HepG2 (cell line): ENCODE measurements around the gene DRC3. TPM values are rescaled to one million over a fixed set of nuclear protein-coding genes. Genes with fewer than 3 reads are reported as not detected.

Experiments used
- GATAD2A ChIP-seq: IDR thresholded peaks from 2 replicates; pipeline ENCODE4 v1.6.1; 2016
- SRF ChIP-seq: IDR thresholded peaks from 2 replicates; pipeline ENCODE4 v1.6.1; 2011; ENCODE audit warnings: mild to moderate bottlenecking, low read depth, low read length, moderate library complexity
- ZNF180 ChIP-seq: sonication (generic); formaldehyde crosslinking; IDR thresholded peaks from 2 replicates; pipeline ENCODE4 v1.4.0; 2020; ENCODE audit warnings: low read depth, missing genetic modification reagents, borderline replicate concordance
- ZNF281 ChIP-seq: sonication (generic); formaldehyde crosslinking; IDR thresholded peaks from 2 replicates; pipeline ENCODE4 v1.4.0; 2020; ENCODE audit warnings: missing genetic modification reagents, borderline replicate concordance
- polyA plus RNA-seq, 8 experiments: library from polyadenylated mRNA; depleted of rRNA in 3 of 8; stranded (reverse) in 7 of 8; unstranded in 1 of 8; fragments of >200 nt; fragmentation: Illumina TruSeq in 4 of 8; extraction: Trizol in 4 of 8; gene quantifications; 2 replicates each; pipeline versions ENCODE4 v1.2.1 to v1.2.3, GENCODE V29; 2011 to 2016; ENCODE audit warnings: low read depth in 4 of 8, missing spikeins in 1 of 8, mixed read lengths in 1 of 8; ENCODE audit not compliant: insufficient read depth in 1 of 8
- total RNA-seq, 5 experiments: library from RNA; depleted of rRNA; stranded (reverse); fragments of >200 nt; fragmentation: Illumina TruSeq; extraction: Trizol; gene quantifications; 2 replicates each; pipeline ENCODE4 v1.2.3, GENCODE V29; 2016; ENCODE audit warnings: low read depth in 1 of 5
- TF ChIP-seq, protein P1 (sequence below): IDR thresholded peaks from 2 replicates; pipeline ENCODE4 v1.6.1; 2016; ENCODE audit warnings: low read depth, missing genetic modification reagents, missing compliant biosample characterization
- TF ChIP-seq, protein P2 (sequence below): sonication (generic); formaldehyde crosslinking; IDR thresholded peaks from 2 replicates; pipeline ENCODE4 v1.4.0; 2020; ENCODE audit warnings: mild to moderate bottlenecking, missing genetic modification reagents

The DRC3 gene
- total and polyA plus RNA-seq, 2 of the 13 experiments (the other 11 are each of a cell fraction or from before 2014, with no cell fraction given) = 0.53 to 0.87 TPM

- TF ChIP-seq, protein P1, sequence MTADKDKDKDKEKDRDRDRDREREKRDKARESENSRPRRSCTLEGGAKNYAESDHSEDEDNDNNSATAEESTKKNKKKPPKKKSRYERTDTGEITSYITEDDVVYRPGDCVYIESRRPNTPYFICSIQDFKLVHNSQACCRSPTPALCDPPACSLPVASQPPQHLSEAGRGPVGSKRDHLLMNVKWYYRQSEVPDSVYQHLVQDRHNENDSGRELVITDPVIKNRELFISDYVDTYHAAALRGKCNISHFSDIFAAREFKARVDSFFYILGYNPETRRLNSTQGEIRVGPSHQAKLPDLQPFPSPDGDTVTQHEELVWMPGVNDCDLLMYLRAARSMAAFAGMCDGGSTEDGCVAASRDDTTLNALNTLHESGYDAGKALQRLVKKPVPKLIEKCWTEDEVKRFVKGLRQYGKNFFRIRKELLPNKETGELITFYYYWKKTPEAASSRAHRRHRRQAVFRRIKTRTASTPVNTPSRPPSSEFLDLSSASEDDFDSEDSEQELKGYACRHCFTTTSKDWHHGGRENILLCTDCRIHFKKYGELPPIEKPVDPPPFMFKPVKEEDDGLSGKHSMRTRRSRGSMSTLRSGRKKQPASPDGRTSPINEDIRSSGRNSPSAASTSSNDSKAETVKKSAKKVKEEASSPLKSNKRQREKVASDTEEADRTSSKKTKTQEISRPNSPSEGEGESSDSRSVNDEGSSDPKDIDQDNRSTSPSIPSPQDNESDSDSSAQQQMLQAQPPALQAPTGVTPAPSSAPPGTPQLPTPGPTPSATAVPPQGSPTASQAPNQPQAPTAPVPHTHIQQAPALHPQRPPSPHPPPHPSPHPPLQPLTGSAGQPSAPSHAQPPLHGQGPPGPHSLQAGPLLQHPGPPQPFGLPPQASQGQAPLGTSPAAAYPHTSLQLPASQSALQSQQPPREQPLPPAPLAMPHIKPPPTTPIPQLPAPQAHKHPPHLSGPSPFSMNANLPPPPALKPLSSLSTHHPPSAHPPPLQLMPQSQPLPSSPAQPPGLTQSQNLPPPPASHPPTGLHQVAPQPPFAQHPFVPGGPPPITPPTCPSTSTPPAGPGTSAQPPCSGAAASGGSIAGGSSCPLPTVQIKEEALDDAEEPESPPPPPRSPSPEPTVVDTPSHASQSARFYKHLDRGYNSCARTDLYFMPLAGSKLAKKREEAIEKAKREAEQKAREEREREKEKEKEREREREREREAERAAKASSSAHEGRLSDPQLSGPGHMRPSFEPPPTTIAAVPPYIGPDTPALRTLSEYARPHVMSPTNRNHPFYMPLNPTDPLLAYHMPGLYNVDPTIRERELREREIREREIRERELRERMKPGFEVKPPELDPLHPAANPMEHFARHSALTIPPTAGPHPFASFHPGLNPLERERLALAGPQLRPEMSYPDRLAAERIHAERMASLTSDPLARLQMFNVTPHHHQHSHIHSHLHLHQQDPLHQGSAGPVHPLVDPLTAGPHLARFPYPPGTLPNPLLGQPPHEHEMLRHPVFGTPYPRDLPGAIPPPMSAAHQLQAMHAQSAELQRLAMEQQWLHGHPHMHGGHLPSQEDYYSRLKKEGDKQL (CRISPR knock-in tag) = no peak
- TF ChIP-seq ZNF281 (CRISPR knock-in tag) = no peak
- TF ChIP-seq, protein P2, sequence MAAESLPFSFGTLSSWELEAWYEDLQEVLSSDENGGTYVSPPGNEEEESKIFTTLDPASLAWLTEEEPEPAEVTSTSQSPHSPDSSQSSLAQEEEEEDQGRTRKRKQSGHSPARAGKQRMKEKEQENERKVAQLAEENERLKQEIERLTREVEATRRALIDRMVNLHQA = no peak
- no peak for TF ChIP-seq ZNF180
- no peak for TF ChIP-seq GATAD2A
- TF ChIP-seq SRF = no peak
These were observed 37.2 kb downstream of the DRC3 start (continued) for GRCh38 chr17:18009609-18010420.
